Endothelial cell of umbilical vein (primary cell): ENCODE results near the gene PLEKHF1. TPM values are rescaled to one million over a fixed set of nuclear protein-coding genes. Genes with fewer than 3 reads are reported as not detected.

Experiments
- BruUV-seq: library from RNA; stranded (reverse); fragments of 400-500 nt; replicated peaks from 2 replicates; lab custom pipeline; 2021; lab: Mats Ljungman, UMichigan
- CTCF ChIA-PET: fragments of 300-600, 350-600 bp; sonication (Branson Sonifier 250); formaldehyde crosslinking; loops from one replicate; lab custom pipeline; 2021; ENCODE audit warnings: antibody characterized with exemption, inconsistent platforms; lab: Charles Lee
- POLR2A ChIA-PET: fragments of 300-600, 350-600 bp; sonication (Branson Sonifier 250); formaldehyde crosslinking; loops from one replicate; lab custom pipeline; 2021; ENCODE audit warnings: antibody characterized with exemption, inconsistent platforms; lab: Charles Lee
- DNase-seq: peaks from one replicate; pipeline ENCODE4 v3.0.0-alpha.2; 2011; ENCODE audit warnings: low read depth, low spot score
- FAIRE-seq: peaks from 2 replicates; lab custom pipeline; 2011; peaks lifted over from hg19 to GRCh38; lab: Jason Lieb, UNC
- H2AFZ ChIP-seq: 2 replicates; pipeline ENCODE4 v1.6.0; 2012; ENCODE audit warnings: low read depth, low read length, control low read depth, inconsistent platforms
- H3K27ac ChIP-seq: 2 replicates; pipeline ENCODE4 v1.5.1; 2011; ENCODE audit warnings: low read depth, mild to moderate bottlenecking, control low read depth, low read length, moderate library complexity; ENCODE audit not compliant: insufficient read depth
- H3K27me3 ChIP-seq, 2 experiments: 2 replicates each; pipeline versions ENCODE4 v1.6.0 to v1.6.1; 2011; ENCODE audit warnings: low read length in 2 of 2, mixed read lengths in 1 of 2; ENCODE audit not compliant: control insufficient read depth in 2 of 2, insufficient read depth in 2 of 2
- H3K36me3 ChIP-seq, 2 experiments: 2 replicates in 1 of 2; 3 replicates in 1 of 2; pipeline ENCODE4 v1.5.1; 2011; ENCODE audit warnings: low read length in 2 of 2, mild to moderate bottlenecking in 1 of 2, moderate library complexity in 1 of 2; ENCODE audit not compliant: control insufficient read depth in 2 of 2, insufficient read depth in 2 of 2; ENCODE audit errors: extremely low read depth in 1 of 2
- H3K4me1 ChIP-seq: 3 replicates; pipeline ENCODE4 v1.5.1; 2011; ENCODE audit warnings: mild to moderate bottlenecking, low read length; ENCODE audit not compliant: control insufficient read depth, insufficient read depth; ENCODE audit errors: extremely low read depth
- H3K4me2 ChIP-seq: 2 replicates; pipeline ENCODE4 v1.6.1; 2011; ENCODE audit warnings: low read length, control low read depth, mixed read lengths; ENCODE audit not compliant: insufficient read depth
- H3K4me3 ChIP-seq, 3 experiments: fragments of 200-600 bp in 1 of 3; sonication (generic), shearing (Covaris generic) in 1 of 3; replicated peaks in 1 of 3; 2 replicates each; pipeline ENCODE4 v1.5.1; 2011 to 2016; ENCODE audit warnings: control low read depth in 3 of 3, low read length in 3 of 3, mild to moderate bottlenecking in 2 of 3, inconsistent platforms in 1 of 3, low read depth in 1 of 3, moderate library complexity in 1 of 3; ENCODE audit not compliant: insufficient read depth in 1 of 3
- H3K79me2 ChIP-seq: 2 replicates; pipeline ENCODE4 v1.6.0; 2012; ENCODE audit warnings: low read length, inconsistent platforms; ENCODE audit not compliant: control insufficient read depth, insufficient read depth
- H3K9ac ChIP-seq: replicated peaks from 2 replicates; pipeline ENCODE3; 2011; ENCODE audit warnings: low read length, control low read depth; ENCODE audit not compliant: insufficient read depth; ENCODE audit errors: extremely low read depth
- H3K9me1 ChIP-seq: replicated peaks from 3 replicates; pipeline ENCODE4 v1.6.0; 2011; ENCODE audit warnings: mild to moderate bottlenecking, low read length; ENCODE audit not compliant: control insufficient read depth, insufficient read depth; ENCODE audit errors: extremely low read depth
- H3K9me3 ChIP-seq: replicated peaks from 2 replicates; pipeline ENCODE4 v1.5.1; 2012; ENCODE audit warnings: low read length, inconsistent platforms; ENCODE audit not compliant: control insufficient read depth, insufficient read depth
- H4K20me1 ChIP-seq: replicated peaks from 2 replicates; pipeline ENCODE3; 2011; ENCODE audit warnings: mild to moderate bottlenecking, low read length; ENCODE audit not compliant: control insufficient read depth, insufficient read depth; ENCODE audit errors: extremely low read depth
- CTCF ChIP-seq, 2 donors: IDR thresholded peaks; 1 replicate in 1 of 2; 2 replicates in 1 of 2; pipeline ENCODE4 v1.5.1; 2011; ENCODE audit warnings: low read length in 2 of 2, mild to moderate bottlenecking in 2 of 2, moderate library complexity in 2 of 2, control low read depth in 1 of 2, inconsistent platforms in 1 of 2, low read depth in 1 of 2; ENCODE audit not compliant: insufficient read depth in 1 of 2; ENCODE audit errors: extremely low read depth in 1 of 2
- EZH2 ChIP-seq: IDR thresholded peaks from 2 replicates; pipeline ENCODE4 v1.6.1; 2012; ENCODE audit warnings: borderline replicate concordance, low read depth, mild to moderate bottlenecking, moderate library complexity, low read length, inconsistent platforms; ENCODE audit not compliant: severe bottlenecking
- FOS ChIP-seq: IDR thresholded peaks from 2 replicates; pipeline ENCODE4 v1.6.1; 2011; ENCODE audit warnings: mild to moderate bottlenecking, low read length, moderate library complexity, borderline replicate concordance; ENCODE audit not compliant: insufficient read depth
- GATA2 ChIP-seq: IDR thresholded peaks from 2 replicates; pipeline ENCODE4 v1.7.0; 2011; ENCODE audit warnings: low read depth, mild to moderate bottlenecking, moderate library complexity, mixed read lengths, low read length; ENCODE audit not compliant: insufficient read length, insufficient read depth
- JUN ChIP-seq: IDR thresholded peaks from 2 replicates; pipeline ENCODE4 v1.6.1; 2011; ENCODE audit warnings: borderline replicate concordance, low read depth; ENCODE audit not compliant: insufficient read length, insufficient read depth
- MAX ChIP-seq: IDR thresholded peaks from 2 replicates; pipeline ENCODE4 v1.6.1; 2011; ENCODE audit not compliant: insufficient read depth, insufficient read length
- MYC ChIP-seq: IDR thresholded peaks from one replicate; pipeline ENCODE4 v1.6.1; 2011; ENCODE audit warnings: mild to moderate bottlenecking, low read depth, low read length
- POLR2A ChIP-seq: IDR thresholded peaks from 2 replicates; pipeline ENCODE4 v1.6.1; 2012; ENCODE audit warnings: low read depth, mild to moderate bottlenecking, control low read depth, low read length
- POLR2AphosphoS5 ChIP-seq: IDR thresholded peaks from 2 replicates; pipeline ENCODE4 v1.6.1; 2012; ENCODE audit warnings: low read depth, mild to moderate bottlenecking, control low read depth, low read length, moderate library complexity; ENCODE audit not compliant: insufficient read depth
- dilution Hi-C: fragments of 300-500 bp; cut with MboI; formaldehyde crosslinking; loops from one replicate; pipeline ENCODE4 v1.15.0; 2019; ENCODE audit warnings: low sequenced_read_pairs; ENCODE audit not compliant: extremely low pct_ligation_motif_present
- intact Hi-C: fragments of 100-400 bp; cut with micrococcal nuclease; formaldehyde crosslinking; loops from one replicate; pipeline ENCODE4 v1.10.0; 2022
- polyA plus RNA-seq, 4 experiments: library from polyadenylated mRNA; depleted of rRNA in 3 of 4; stranded (reverse) in 3 of 4; unstranded in 1 of 4; fragments of >200 nt; gene quantifications; 2 replicates each; pipeline versions ENCODE4 v1.2.1 to v1.2.3, GENCODE V29; 2011 to 2012; ENCODE audit warnings: missing spikeins in 1 of 4
- total RNA-seq: library from RNA; stranded (reverse); gene quantifications from 2 replicates; pipeline ENCODE4 v1.2.3, GENCODE V29; 2021

PLEKHF1 gene
- total and polyA plus RNA-seq, 2 donors (not counting 3 experiments of a cell fraction or from before 2014, with no cell fraction given): 5.5 TPM

- no peak overlapping the region for H3K27ac ChIP-seq
- dilution Hi-C loops (no loop called here), intact Hi-C loops (no loop called here)
- peaks cover 6% of the 10 kb centered on the region for H3K4me1 ChIP-seq
- BruUV-seq: no TSS peak
- H4K20me1 ChIP-seq: no peaks in the 10 kb centered on the region
- no peak overlapping the region for H2AFZ ChIP-seq
- H3K9me1 ChIP-seq: no peaks in the 10 kb centered on the region
- H3K79me2 ChIP-seq: no peaks in the 10 kb centered on the region
- DNase-seq (no peak), FAIRE-seq (no peak)
- H3K27me3 ChIP-seq: no peaks in the 10 kb centered on the region
- no peaks in the 10 kb centered on the region for H3K9me3 ChIP-seq
- H3K9ac ChIP-seq: no peak overlapping the region
- no peak overlapping the region for H3K4me3 ChIP-seq
- CTCF ChIA-PET: interaction anchor here (0.9 to 1.7 kb wide), 2 partner anchors 11 to 67 kb away, joined by 3 read pairs; no protein-coding TSS in a partner anchor
- H3K4me2 ChIP-seq: no peak overlapping the region
- H3K36me3 ChIP-seq: peaks cover 0 to 14% of the 10 kb centered on the region in 2 experiments
- POLR2A ChIA-PET: no interaction called here
- TF ChIP-seq FOS: no peak
Observed at GRCh38 chr19:29677001-29677817, 11.9 kb downstream of the PLEKHF1 start.

- dilution Hi-C loops (no loop called here), intact Hi-C loops (no loop called here)
- FAIRE-seq: no peak
- H3K9ac ChIP-seq: no peak overlapping the region
- H3K4me2 ChIP-seq: no peak overlapping the region
- no peaks in the 10 kb centered on the region for H3K9me3 ChIP-seq
- TF ChIP-seq POLR2A: no peak
- TF ChIP-seq GATA2: no peak
- TF ChIP-seq MAX: no peak
- no peak for TF ChIP-seq MYC
- TF ChIP-seq EZH2: no peak
- no peak for TF ChIP-seq JUN
- no peak for TF ChIP-seq POLR2AphosphoS5
- TF ChIP-seq CTCF (IDR thresholded peaks at IDR 0.05; ENCODE audit: extremely low read depth in 1 of 2, insufficient read depth in 1 of 2, low read depth in 1 of 2, low read length in 2 of 2): no peak
- no peak for TF ChIP-seq FOS
- no peaks in the 10 kb centered on the region for H4K20me1 ChIP-seq
- H2AFZ ChIP-seq: no peak overlapping the region
- H3K27me3 ChIP-seq: no peaks in the 10 kb centered on the region
- POLR2A ChIA-PET: no interaction called here
- peaks cover 6% of the 10 kb centered on the region for H3K4me1 ChIP-seq
- no peaks in the 10 kb centered on the region for H3K9me1 ChIP-seq
- no TSS peak for BruUV-seq
- H3K27ac ChIP-seq: no peak overlapping the region
- no peaks in the 10 kb centered on the region for H3K79me2 ChIP-seq
- no peak overlapping the region for H3K4me3 ChIP-seq
- CTCF ChIA-PET: interaction anchor here (0.9 to 1.7 kb wide), 2 partner anchors 12 to 68 kb away, joined by 3 read pairs; no protein-coding TSS in a partner anchor
- no peak for DNase-seq
- peaks cover 0 to 14% of the 10 kb centered on the region in 2 experiments for H3K36me3 ChIP-seq
Observed at GRCh38 chr19:29678484-29679106, 13.3 kb downstream of the PLEKHF1 start.
